GM12875 (cell line): ENCODE data around the gene BLOC1S6.
"Not testable (repeated sequence)": the region's sequence is repeated elsewhere in the genome, so short reads cannot be mapped to it uniquely, and the experiment has no call there.

Experiments used
- H3K4me3 ChIP-seq: one replicate; pipeline ENCODE4 v1.5.1; 2011; ENCODE audit warnings: low read depth, low read length, control low read depth
- TF ChIP-seq, protein P1 (sequence below): IDR thresholded peaks from 2 replicates; pipeline ENCODE4 v1.5.1; 2011; ENCODE audit warnings: low read depth, mild to moderate bottlenecking, control low read depth, inconsistent platforms, low read length, moderate library complexity, borderline replicate concordance; ENCODE audit not compliant: insufficient read depth

BLOC1S6 gene

DNA sequence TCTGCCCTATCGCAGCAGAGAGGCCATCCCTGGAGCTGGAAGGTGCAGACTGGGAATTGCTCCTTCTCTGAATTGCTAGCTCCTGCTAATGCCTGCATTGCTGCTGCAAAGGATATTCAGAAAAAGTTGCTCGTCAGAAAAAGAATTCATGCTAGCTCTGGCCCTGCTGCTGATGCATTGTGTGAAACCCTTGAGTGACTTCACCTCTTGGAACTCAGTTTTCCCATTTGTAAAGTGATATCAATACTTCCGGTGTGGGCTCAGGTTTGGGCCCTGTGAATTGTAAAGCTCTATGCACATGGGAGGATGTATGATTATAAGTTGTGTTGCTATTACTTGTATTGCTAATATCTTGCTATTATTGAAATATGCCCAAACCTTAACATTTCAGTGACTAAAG, 59.0 kb downstream of the BLOC1S6 start:
- H3K4me3 ChIP-seq = no peak overlapping the region
- TF ChIP-seq, protein P1, sequence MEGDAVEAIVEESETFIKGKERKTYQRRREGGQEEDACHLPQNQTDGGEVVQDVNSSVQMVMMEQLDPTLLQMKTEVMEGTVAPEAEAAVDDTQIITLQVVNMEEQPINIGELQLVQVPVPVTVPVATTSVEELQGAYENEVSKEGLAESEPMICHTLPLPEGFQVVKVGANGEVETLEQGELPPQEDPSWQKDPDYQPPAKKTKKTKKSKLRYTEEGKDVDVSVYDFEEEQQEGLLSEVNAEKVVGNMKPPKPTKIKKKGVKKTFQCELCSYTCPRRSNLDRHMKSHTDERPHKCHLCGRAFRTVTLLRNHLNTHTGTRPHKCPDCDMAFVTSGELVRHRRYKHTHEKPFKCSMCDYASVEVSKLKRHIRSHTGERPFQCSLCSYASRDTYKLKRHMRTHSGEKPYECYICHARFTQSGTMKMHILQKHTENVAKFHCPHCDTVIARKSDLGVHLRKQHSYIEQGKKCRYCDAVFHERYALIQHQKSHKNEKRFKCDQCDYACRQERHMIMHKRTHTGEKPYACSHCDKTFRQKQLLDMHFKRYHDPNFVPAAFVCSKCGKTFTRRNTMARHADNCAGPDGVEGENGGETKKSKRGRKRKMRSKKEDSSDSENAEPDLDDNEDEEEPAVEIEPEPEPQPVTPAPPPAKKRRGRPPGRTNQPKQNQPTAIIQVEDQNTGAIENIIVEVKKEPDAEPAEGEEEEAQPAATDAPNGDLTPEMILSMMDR = no peak

DNA sequence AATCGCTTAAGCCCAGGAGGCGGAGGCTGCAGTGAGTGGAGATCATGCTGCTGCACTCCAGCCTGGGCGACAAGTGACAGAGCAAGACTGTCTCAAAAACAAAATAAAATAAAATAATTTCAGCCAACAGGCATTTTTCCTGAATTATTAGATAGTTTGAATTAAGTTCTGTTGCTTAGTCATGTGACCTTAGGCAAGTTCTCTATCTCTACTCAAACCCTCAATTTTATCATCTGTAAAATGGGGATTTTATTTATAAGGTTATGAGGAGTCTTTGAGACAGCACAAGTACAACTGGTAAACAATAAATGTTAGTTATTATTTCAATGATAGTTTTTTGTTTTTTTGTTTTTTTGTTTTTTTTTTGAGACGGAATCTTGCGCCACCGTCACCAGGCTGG, 60.6 kb downstream of the BLOC1S6 start:
- TF ChIP-seq, protein P1 = no peak
- H3K4me3 ChIP-seq = no peak overlapping the region

DNA sequence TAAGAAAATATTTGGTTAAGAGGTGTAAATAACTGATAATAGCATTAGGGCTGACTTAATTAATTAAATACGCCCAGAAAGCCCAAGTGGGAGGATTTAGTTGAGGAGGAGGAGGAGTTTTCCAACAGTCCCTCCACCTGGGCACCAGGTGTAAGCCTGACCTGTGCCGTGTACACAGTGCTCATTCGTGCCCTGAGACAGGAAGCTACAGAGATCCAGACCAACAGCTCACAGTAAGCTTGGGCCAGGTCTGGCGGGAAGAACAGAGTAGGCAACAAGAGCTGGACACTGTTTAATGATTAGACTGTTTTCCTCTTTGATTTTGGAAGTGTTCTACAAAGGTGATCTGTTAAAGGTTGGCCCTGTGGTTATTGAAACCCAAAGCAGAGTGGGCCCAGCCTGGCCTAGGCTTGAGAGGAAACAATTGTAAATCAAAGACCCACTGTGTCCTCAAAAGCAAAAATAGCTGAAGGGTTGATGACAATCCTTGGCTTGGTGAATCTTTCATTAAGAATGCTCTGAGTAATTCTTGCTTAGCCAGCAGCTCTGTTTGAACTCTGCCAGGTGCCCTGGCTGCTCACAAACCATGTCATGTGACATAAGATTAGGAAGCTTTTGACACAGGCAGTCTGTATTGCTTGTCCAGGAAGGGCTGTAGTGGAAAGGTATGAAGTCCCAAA, 61.5 kb downstream of the BLOC1S6 start:
- TF ChIP-seq, protein P1 = no peak
- H3K4me3 ChIP-seq = no peak overlapping the region

DNA sequence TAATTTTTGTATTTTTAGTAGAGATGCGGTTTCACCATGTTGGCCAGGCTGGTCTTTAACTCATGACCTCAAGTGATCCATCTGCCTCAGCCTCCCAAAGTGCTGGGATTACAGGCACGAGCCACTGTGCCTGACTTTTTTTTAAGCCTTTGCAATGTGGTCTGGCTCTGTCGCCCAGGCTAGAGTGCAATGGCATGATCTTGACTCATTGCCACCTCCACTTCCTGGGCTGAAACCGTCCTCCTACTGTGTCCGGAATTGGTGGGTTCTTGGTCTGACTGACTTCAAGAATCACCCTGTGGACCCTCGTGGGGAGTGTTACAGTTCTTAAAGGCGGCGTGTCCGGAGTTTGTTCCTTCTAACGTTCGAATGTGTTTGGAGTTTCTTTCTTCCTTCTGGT, 62.8 kb downstream of the BLOC1S6 start:
- H3K4me3 ChIP-seq = not testable (repeated sequence)

DNA sequence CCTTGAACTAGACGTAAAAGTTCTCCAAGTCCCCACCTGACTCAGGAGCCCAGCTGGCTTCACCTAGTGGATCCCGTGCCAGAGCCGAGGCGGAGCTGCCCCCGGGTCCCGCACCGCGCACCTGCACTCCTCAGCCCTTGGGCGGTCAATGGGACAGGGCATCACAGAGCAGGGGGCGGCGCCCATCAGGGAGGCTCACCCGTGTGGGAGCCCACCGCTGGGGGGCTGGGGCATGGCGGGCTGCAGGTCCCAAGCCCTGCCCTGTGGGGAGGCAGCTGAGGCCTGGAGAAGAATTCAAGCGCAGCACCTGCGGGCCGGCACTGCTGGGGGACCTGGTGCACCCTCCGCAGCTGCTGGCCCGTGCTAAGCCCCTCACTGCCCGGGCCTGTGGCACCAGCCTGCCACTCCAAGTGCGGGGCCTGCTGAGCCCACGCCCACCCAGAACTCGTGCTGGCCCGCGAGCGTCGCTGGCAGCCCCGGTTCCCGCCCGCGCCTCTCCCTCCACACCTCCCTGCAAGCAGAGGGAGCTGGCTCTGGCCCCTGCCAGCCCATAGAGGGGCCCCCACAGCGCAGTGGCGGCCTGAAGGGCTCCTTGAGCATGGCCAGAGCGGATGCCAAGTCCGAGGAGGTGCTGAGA, 63.8 kb downstream of the BLOC1S6 start:
- H3K4me3 ChIP-seq = no peak overlapping the region
- TF ChIP-seq, protein P1 = no peak

DNA sequence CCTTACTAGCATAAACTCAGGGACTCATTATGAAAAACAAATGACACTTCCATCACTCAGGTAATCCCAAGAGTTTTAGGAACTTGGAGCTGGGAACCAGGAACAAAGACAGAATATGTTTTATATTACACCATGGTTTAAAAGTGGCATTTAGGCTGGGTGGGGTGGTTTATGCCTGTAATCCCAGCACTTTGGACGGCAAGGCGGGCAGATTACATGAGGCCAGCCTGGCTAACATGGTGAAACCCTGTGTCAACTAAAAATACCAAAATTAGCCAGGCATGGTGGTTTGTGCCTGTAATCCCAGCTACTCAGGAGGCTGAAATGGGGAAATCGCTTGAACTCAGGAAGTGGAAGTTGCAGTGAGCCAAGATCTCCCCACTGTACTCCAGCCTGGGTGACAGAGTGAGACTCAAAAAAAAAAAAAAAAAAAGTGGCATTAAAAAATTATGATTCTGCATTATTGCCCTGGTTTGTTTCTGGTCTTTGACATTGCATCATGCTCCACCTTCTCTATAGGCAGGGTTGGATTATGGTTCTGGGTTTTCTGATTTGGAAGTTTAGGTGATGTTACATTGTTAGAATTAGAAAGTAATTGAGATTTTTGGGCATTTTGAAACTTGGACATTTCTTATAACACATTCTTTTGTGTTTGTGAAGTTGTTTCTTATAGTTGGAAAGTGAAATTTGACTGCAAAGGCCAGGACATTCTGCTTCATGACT, 66.7 kb downstream of the BLOC1S6 start:
- TF ChIP-seq, protein P1 = no peak
- H3K4me3 ChIP-seq = no peak overlapping the region

DNA sequence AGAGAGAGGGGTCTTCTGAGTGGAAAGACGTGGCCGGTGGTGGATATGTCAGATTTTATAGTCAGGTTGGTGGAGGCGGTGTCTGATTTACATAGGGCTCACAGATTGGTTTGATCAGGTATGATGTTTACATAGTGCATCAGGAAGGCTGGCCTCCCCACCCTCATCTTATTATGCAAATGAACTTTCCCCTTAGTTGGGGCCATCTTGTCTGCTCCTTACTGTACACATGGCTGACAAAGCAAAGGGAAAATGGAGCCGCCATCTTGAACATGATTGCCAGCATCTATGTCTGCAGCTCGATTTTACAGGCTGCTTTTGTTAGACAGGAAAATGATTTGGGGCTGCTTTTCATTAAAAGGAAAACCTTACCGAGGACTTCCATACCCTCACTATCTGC, 67.6 kb downstream of the BLOC1S6 start:
- H3K4me3 ChIP-seq = no peak overlapping the region
- TF ChIP-seq, protein P1 = no peak
